Activated CD8-positive, alpha-beta T cell treated with anti-CD3 and anti-CD28 coated beads for 36 hours (primary cell): ENCODE measurements around the gene SLFN5. TPM values are rescaled to one million over a fixed set of nuclear protein-coding genes. Genes with fewer than 3 reads are reported as not detected.
A peak's percentile ranks its signal among the peaks of the same experiment; 100 is the strongest.
"Not testable (repeated sequence)": the region's sequence is repeated elsewhere in the genome, so short reads cannot be mapped to it uniquely, and the experiment has no call there.

ENCODE experiments used
- ATAC-seq: fragments of 200-7000 bp; cut with Tn5 transposase; one replicate; pipeline ENCODE4 v1.10.0; 2021; ENCODE audit warnings: mild to moderate bottlenecking, moderate library complexity
- CTCF ChIA-PET: fragments of 350-600 bp; sonication (Branson Sonifier 250); formaldehyde crosslinking; loops from one replicate; lab custom pipeline; 2021; ENCODE audit warnings: antibody characterized with exemption; lab: Charles Lee
- POLR2A ChIA-PET: fragments of 350-600 bp; sonication (Branson Sonifier 250); formaldehyde crosslinking; loops from one replicate; lab custom pipeline; 2021; ENCODE audit warnings: antibody characterized with exemption; lab: Charles Lee
- DNase-seq: peaks from one replicate; pipeline ENCODE4 v3.0.0-alpha.2; 2020
- H3K27ac Mint-ChIP-seq: one replicate; pipeline ENCODE4 v1.8.0; 2021; ENCODE audit warnings: mild to moderate bottlenecking, mixed read lengths
- H3K27me3 Mint-ChIP-seq: one replicate; pipeline ENCODE4 v1.8.0; 2021; ENCODE audit warnings: mixed read lengths
- H3K36me3 Mint-ChIP-seq: one replicate; pipeline ENCODE4 v1.8.0; 2021; ENCODE audit warnings: low read depth, mixed read lengths
- H3K4me1 Mint-ChIP-seq: one replicate; pipeline ENCODE4 v1.8.0; 2021; ENCODE audit warnings: low read depth, mixed read lengths
- H3K4me3 Mint-ChIP-seq: one replicate; pipeline ENCODE4 v1.8.0; 2021; ENCODE audit warnings: mild to moderate bottlenecking, moderate library complexity, mixed read lengths
- H3K9me3 Mint-ChIP-seq: one replicate; pipeline ENCODE4 v1.8.0; 2021; ENCODE audit warnings: mixed read lengths
- intact Hi-C: fragments of 100-400 bp; cut with micrococcal nuclease; formaldehyde crosslinking; loops from one replicate; pipeline ENCODE4 v1.10.0; 2022
- total RNA-seq, 2 experiments: library from RNA; stranded (reverse); gene quantifications; one replicate each; pipeline ENCODE4 v1.2.3, GENCODE V29; 2021
- TF ChIP-seq, protein P1 (sequence below): fragments of 200-600 bp; IDR thresholded peaks from one replicate; pipeline ENCODE4 v1.8.0; 2022; ENCODE audit warnings: antibody characterized with exemption, mild to moderate bottlenecking

SLFN5 gene
- 10 to 100 TPM; 29.1 to 32.7 TPM for total RNA-seq

GRCh38 chr17:35242805-35243560 lies at the start of gene SLFN5:
SLFN5 (plus strand) TSS chr17:35243072; CDS start chr17:35258691, 15,619 bp downstream.
- intact Hi-C loops = loop anchor here (1.0 to 5.0 kb wide), 3 partner anchors 29 to 294 kb away; partner anchors contain the start of gene SLFN12L
- Mint-ChIP-seq H3K36me3 (peaks cover 22% of the 10 kb centered on the region), H3K9me3 (no peaks in the 10 kb centered on the region), H3K27me3 (no peaks in the 10 kb centered on the region), H3K27ac (peak within 1 kb of the TSS; percentile 97), H3K4me1 (peaks cover 64% of the 10 kb centered on the region), H3K4me3 (peak within 1 kb of the TSS; percentile 93)
- DNase-seq (peak; percentile 95), ATAC-seq (peak; percentile 72)
- TF ChIP-seq, protein P1, sequence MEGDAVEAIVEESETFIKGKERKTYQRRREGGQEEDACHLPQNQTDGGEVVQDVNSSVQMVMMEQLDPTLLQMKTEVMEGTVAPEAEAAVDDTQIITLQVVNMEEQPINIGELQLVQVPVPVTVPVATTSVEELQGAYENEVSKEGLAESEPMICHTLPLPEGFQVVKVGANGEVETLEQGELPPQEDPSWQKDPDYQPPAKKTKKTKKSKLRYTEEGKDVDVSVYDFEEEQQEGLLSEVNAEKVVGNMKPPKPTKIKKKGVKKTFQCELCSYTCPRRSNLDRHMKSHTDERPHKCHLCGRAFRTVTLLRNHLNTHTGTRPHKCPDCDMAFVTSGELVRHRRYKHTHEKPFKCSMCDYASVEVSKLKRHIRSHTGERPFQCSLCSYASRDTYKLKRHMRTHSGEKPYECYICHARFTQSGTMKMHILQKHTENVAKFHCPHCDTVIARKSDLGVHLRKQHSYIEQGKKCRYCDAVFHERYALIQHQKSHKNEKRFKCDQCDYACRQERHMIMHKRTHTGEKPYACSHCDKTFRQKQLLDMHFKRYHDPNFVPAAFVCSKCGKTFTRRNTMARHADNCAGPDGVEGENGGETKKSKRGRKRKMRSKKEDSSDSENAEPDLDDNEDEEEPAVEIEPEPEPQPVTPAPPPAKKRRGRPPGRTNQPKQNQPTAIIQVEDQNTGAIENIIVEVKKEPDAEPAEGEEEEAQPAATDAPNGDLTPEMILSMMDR = no peak
- POLR2A ChIA-PET = interaction anchor here (0.5 to 8.5 kb wide), 21 partner anchors 9 to 335 kb away, joined by 3 to 80 read pairs (median 4); partner anchors contain the start of genes NLE1, PEX12 and SLFN11
- CTCF ChIA-PET = interaction anchor here (0.9 to 3.6 kb wide), 4 partner anchors 29 to 297 kb away, joined by 5 to 18 read pairs (median 9); partner anchors contain the start of gene SLFN12L

DNA sequence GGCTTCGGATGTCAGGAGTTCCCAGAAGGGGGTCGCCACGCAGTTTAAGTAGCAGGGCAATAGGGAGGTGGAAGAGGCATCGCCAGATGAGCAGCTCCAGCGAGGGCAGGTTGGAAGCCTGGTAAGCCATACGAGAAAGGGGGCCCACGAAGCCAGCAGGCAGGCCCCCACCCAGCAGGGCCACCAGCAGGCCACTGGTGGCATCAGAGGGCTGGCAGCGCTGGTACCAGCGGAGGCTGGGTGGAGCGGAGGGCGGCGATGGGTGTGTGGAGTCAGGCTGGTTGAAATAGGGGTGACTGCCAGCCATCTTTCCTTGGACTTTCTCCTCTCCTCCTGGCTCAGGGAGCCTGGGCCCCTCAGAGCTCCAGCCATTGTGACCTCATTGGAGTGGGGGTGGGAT lies 48.9 kb upstream of the SLFN5 start, which contains the start of gene SLC35G3:
Gene SLC35G3, minus strand, starts transcription at position 393 of the 400 bp plus-strand sequence. Its CDS starts 86 bp downstream, at position 307.
- CTCF ChIA-PET, H3K36me3 Mint-ChIP-seq, ATAC-seq, H3K27me3 Mint-ChIP-seq, POLR2A ChIA-PET, intact Hi-C loops, DNase-seq: not testable (repeated sequence)
- Mint-ChIP-seq H3K4me3 (peak within 1 kb of the TSS; percentile 49), H3K4me1 (peaks cover 29% of the 10 kb centered on the region), H3K27ac (peak within 1 kb of the TSS; percentile 83), H3K9me3 (peaks cover 10% of the 10 kb centered on the region)

DNA sequence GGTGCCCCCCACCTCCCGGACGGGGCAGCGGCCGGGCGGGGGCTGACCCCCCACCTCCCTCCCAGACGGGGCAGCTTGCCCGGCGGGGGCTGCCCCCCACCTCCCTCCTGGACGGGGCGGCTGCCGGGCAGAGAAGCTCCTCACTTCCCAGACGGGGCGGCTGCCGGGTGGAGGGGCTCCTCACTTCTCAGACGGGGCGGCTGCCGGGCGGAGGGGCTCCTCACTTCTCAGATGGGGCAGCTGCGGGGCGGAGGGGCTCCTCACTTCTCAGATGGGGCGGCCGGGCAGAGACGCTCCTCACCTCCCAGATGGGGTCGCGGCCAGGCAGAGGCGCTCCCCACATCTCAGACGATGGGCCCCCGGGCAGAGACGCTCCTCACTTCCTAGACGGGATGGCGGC lies 47.8 kb upstream of the SLFN5 start:
- DNase-seq, CTCF ChIA-PET: not testable (repeated sequence)

DNA sequence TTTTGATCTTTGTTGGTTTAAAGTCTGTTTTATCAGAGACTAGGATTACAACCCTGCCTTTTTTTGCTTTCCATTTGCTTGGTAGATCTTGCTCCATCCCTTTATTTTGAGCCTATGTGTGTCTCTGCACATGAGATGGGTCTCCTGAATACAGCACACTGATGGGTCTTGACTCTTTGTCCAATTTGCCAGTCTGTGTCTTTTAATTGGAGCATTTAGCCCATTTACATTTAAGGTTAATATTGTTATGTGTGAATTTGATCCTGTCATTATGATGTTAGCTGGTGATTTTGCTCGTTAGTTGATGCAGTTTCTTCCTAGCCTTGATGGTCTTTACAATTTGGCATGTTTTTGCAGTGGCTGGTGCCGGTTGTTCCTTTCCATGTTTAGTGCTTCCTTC lies 40.3 kb upstream of the SLFN5 start:
- H3K9me3 Mint-ChIP-seq = peaks cover 23% of the 10 kb centered on the region
- peaks cover 13% of the 10 kb centered on the region for H3K36me3 Mint-ChIP-seq
- intact Hi-C loops, H3K4me3 Mint-ChIP-seq, CTCF ChIA-PET, ATAC-seq, H3K27ac Mint-ChIP-seq, DNase-seq, H3K27me3 Mint-ChIP-seq, H3K4me1 Mint-ChIP-seq, POLR2A ChIA-PET: not testable (repeated sequence)

More for the DNA sequence above, 47.8 kb upstream of the SLFN5 start:
- H3K27ac Mint-ChIP-seq, H3K27me3 Mint-ChIP-seq, H3K36me3 Mint-ChIP-seq, intact Hi-C loops, POLR2A ChIA-PET, H3K4me3 Mint-ChIP-seq, ATAC-seq: not testable (repeated sequence)
- peaks cover 21% of the 10 kb centered on the region for H3K4me1 Mint-ChIP-seq
- H3K9me3 Mint-ChIP-seq = peaks cover 18% of the 10 kb centered on the region

GRCh38 chr17:35210741-35211140 lies 32.1 kb upstream of the SLFN5 start:
- ATAC-seq (no peak), DNase-seq (peak; percentile 56)
- POLR2A ChIA-PET = interaction anchor here (5.8 kb wide), 1 partner anchor 30 kb away, joined by 80 read pairs; the partner anchor contains the start of gene SLFN5
- CTCF ChIA-PET = interaction anchor here (0.6 to 1.1 kb wide), 2 partner anchors 12 to 82 kb away, joined by 3 read pairs; no protein-coding TSS in a partner anchor
- intact Hi-C loops = loop anchor here (5.0 kb wide), 1 partner anchor 33 kb away; no protein-coding TSS in a partner anchor
- Mint-ChIP-seq H3K27ac (peak overlapping the region; percentile 4), H3K9me3 (peaks cover 7% of the 10 kb centered on the region), H3K27me3 (no peaks in the 10 kb centered on the region), H3K4me3 (no peak overlapping the region), H3K4me1 (peaks cover 64% of the 10 kb centered on the region), H3K36me3 (no peaks in the 10 kb centered on the region)
- TF ChIP-seq, protein P1 = no peak

DNA sequence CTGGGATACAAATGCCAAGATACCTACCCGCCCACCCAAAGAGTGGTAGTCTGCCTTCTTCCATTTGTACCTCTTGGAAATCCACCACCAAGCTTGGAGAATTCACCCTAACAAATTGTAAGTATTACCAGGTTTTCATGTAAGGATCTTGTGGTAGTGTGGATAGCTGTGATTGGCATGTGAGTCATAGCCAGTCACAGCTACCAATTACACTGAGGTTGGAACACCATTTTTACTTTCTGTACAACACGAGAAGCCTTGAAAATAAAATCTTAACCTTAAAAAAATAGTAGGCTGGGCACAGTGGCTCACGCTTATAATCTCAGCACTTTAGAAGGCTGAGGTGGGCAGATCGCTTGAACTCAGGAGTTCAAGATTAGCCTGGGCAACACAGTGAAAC lies 30.2 kb upstream of the SLFN5 start:
- Mint-ChIP-seq H3K9me3 (peaks cover 7% of the 10 kb centered on the region), H3K27me3 (no peaks in the 10 kb centered on the region), H3K4me3 (peak overlapping the region; percentile 59), H3K4me1 (peaks cover 68% of the 10 kb centered on the region), H3K36me3 (no peaks in the 10 kb centered on the region), H3K27ac (peak overlapping the region; percentile 91)
- POLR2A ChIA-PET = interaction anchor here (0.6 to 5.8 kb wide), 9 partner anchors 19 to 355 kb away, joined by 3 to 80 read pairs (median 4); partner anchors contain the start of genes SLFN12L and SLFN5
- TF ChIP-seq, protein P1 = no peak
- ATAC-seq = peak; percentile 22
- peak; percentile 35 for DNase-seq
- CTCF ChIA-PET = interaction anchor here (1.0 to 3.1 kb wide), 11 partner anchors 12 to 326 kb away, joined by 3 to 18 read pairs (median 5); partner anchors contain the start of genes NLE1, SLFN12L and SLFN5
- intact Hi-C loops = loop anchor here (5.0 kb wide), 1 partner anchor 35 kb away; no protein-coding TSS in a partner anchor
